Ishikawa (cell line): Measurements from ENCODE around the gene MEST.

ENCODE experiments used
- CEBPB ChIP-seq: IDR thresholded peaks from 2 replicates; pipeline ENCODE4 v1.6.1; 2012
- CREB1 ChIP-seq: IDR thresholded peaks from 2 replicates; pipeline ENCODE4 v1.6.1; 2012; ENCODE audit warnings: low read depth
- EGR1 ChIP-seq: IDR thresholded peaks from 2 replicates; pipeline ENCODE4 v1.6.1; 2012
- EP300 ChIP-seq: IDR thresholded peaks from 2 replicates; pipeline ENCODE4 v1.6.1; 2012; ENCODE audit warnings: borderline replicate concordance
- RAD21 ChIP-seq: IDR thresholded peaks from 2 replicates; pipeline ENCODE4 v1.6.1; 2012; ENCODE audit warnings: low read depth
- TCF12 ChIP-seq: IDR thresholded peaks from 2 replicates; pipeline ENCODE4 v1.6.1; 2012; ENCODE audit warnings: low read depth
- YY1 ChIP-seq: IDR thresholded peaks from 2 replicates; pipeline ENCODE4 v1.6.1; 2012; ENCODE audit warnings: low read depth
- ZBTB7A ChIP-seq: IDR thresholded peaks from 2 replicates; pipeline ENCODE4 v1.6.1; 2012; ENCODE audit warnings: low read depth
- TF ChIP-seq, protein P1 (sequence below): IDR thresholded peaks from 2 replicates; pipeline ENCODE4 v1.6.1; 2012; ENCODE audit warnings: low read depth, mild to moderate bottlenecking
- TF ChIP-seq, protein P2 (sequence below): IDR thresholded peaks from 2 replicates; pipeline ENCODE4 v1.6.1; 2012
- TF ChIP-seq, protein P3 (sequence below): IDR thresholded peaks from 2 replicates; pipeline ENCODE4 v1.6.1; 2012

DNA sequence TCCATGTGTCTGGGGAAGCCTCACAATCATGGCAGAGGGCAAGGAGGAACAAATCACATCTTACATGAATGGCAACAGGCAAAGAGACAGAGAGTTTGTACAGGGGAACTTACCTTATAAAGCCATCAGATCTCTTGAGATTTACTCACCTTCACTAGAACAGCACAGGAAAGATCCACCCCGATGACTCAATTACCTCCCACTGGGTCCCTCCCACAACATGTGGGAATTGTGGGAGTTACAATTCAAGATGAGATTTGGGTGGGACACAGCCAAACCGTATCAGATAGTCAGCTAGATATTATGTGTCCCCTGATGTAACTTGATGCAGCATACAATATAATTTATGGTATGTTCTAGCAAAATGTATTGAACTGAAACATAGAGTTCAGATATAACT, 36.9 kb upstream of the MEST start:
- TF ChIP-seq CEBPB (no peak), RAD21 (no peak), EP300 (no peak), TCF12 (no peak), CREB1 (no peak), YY1 (no peak), ZBTB7A (no peak), EGR1 (no peak)
- TF ChIP-seq, protein P1, sequence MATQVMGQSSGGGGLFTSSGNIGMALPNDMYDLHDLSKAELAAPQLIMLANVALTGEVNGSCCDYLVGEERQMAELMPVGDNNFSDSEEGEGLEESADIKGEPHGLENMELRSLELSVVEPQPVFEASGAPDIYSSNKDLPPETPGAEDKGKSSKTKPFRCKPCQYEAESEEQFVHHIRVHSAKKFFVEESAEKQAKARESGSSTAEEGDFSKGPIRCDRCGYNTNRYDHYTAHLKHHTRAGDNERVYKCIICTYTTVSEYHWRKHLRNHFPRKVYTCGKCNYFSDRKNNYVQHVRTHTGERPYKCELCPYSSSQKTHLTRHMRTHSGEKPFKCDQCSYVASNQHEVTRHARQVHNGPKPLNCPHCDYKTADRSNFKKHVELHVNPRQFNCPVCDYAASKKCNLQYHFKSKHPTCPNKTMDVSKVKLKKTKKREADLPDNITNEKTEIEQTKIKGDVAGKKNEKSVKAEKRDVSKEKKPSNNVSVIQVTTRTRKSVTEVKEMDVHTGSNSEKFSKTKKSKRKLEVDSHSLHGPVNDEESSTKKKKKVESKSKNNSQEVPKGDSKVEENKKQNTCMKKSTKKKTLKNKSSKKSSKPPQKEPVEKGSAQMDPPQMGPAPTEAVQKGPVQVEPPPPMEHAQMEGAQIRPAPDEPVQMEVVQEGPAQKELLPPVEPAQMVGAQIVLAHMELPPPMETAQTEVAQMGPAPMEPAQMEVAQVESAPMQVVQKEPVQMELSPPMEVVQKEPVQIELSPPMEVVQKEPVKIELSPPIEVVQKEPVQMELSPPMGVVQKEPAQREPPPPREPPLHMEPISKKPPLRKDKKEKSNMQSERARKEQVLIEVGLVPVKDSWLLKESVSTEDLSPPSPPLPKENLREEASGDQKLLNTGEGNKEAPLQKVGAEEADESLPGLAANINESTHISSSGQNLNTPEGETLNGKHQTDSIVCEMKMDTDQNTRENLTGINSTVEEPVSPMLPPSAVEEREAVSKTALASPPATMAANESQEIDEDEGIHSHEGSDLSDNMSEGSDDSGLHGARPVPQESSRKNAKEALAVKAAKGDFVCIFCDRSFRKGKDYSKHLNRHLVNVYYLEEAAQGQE, result no peak
- TF ChIP-seq, protein P2, sequence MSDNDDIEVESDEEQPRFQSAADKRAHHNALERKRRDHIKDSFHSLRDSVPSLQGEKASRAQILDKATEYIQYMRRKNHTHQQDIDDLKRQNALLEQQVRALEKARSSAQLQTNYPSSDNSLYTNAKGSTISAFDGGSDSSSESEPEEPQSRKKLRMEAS, result no peak
- TF ChIP-seq, protein P3, sequence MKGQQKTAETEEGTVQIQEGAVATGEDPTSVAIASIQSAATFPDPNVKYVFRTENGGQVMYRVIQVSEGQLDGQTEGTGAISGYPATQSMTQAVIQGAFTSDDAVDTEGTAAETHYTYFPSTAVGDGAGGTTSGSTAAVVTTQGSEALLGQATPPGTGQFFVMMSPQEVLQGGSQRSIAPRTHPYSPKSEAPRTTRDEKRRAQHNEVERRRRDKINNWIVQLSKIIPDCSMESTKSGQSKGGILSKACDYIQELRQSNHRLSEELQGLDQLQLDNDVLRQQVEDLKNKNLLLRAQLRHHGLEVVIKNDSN, result no peak
